Right atrium auricular region (tissue), 2 donors: ENCODE data around the gene PHACTR1. TPM values are rescaled to one million over a fixed set of nuclear protein-coding genes. Genes with fewer than 3 reads are reported as not detected.

Source experiments
- DNase-seq: peaks from one replicate; pipeline ENCODE4 v3.0.0-alpha.2; 2019; ENCODE audit warnings: low spot score
- H3K27ac ChIP-seq, 2 donors: fragments of 200-600 bp; sonication (generic); 1 replicate in 1 of 2; 2 replicates in 1 of 2; pipeline ENCODE4 v1.5.1; 2016 to 2019
- H3K27me3 ChIP-seq, 2 donors: fragments of 200-600 bp; sonication (generic); one replicate each; pipeline versions ENCODE4 v1.5.1 to v1.6.0; 2017 to 2019
- H3K36me3 ChIP-seq: fragments of 200-600 bp; sonication (generic); one replicate; pipeline ENCODE4 v1.5.1; 2016
- H3K4me1 ChIP-seq, 2 donors: fragments of 200-600 bp; sonication (generic); one replicate each; pipeline versions ENCODE4 v1.5.1 to v1.6.0; 2017 to 2019
- H3K4me3 ChIP-seq, 2 donors: fragments of 200-600 bp; sonication (generic); 1 replicate in 1 of 2; 2 replicates in 1 of 2; pipeline ENCODE4 v1.5.1; 2017 to 2019; ENCODE audit warnings: mild to moderate bottlenecking in 1 of 2, moderate library complexity in 1 of 2
- H3K9me3 ChIP-seq, 2 donors: fragments of 200-600 bp; sonication (generic); one replicate each; pipeline ENCODE4 v1.5.1; 2019
- CTCF ChIP-seq, 2 donors: fragments of 200-600 bp; sonication (generic); IDR thresholded peaks; one replicate each; pipeline ENCODE4 v1.5.1; 2019; ENCODE audit warnings: antibody characterized with exemption in 2 of 2
- total RNA-seq, 2 donors: library from RNA; depleted of rRNA; stranded (reverse); fragments of >200 nt; gene quantifications; one replicate each; pipeline ENCODE4 v1.1.0, GENCODE V29; 2016

The PHACTR1 gene
- total RNA-seq, 2 donors from 2014 or later: 19.1 to 46.0 TPM

GRCh38 chr6:13220266-13220665 lies 503.7 kb downstream of the PHACTR1 start:
- H3K4me1 ChIP-seq: peaks cover 0 to 9% of the 10 kb centered on the region in 2 donors
- no peak for DNase-seq
- H3K4me3 ChIP-seq: no peak overlapping the region
- TF ChIP-seq CTCF (IDR thresholded peaks at IDR 0.05): no peak
- H3K36me3 ChIP-seq: no peaks in the 10 kb centered on the region
- H3K27ac ChIP-seq: no peak overlapping the region
- no peaks in the 10 kb centered on the region for H3K9me3 ChIP-seq
- no peaks in the 10 kb centered on the region for H3K27me3 ChIP-seq

GRCh38 chr6:13222048-13222447 lies 505.5 kb downstream of the PHACTR1 start:
- Histone ChIP-seq H3K36me3 (no peaks in the 10 kb centered on the region), H3K27ac (no peak overlapping the region), H3K4me1 (peaks cover 0 to 8% of the 10 kb centered on the region in 2 donors), H3K9me3 (no peaks in the 10 kb centered on the region), H3K4me3 (no peak overlapping the region), H3K27me3 (no peaks in the 10 kb centered on the region)
- no peak for DNase-seq
- TF ChIP-seq CTCF (IDR thresholded peaks at IDR 0.05): no peak

GRCh38 chr6:13226071-13226470 lies 509.5 kb downstream of the PHACTR1 start:
- no peak for TF ChIP-seq CTCF (IDR thresholded peaks at IDR 0.05)
- peaks cover 15% of the 10 kb centered on the region for H3K36me3 ChIP-seq
- no peaks in the 10 kb centered on the region for H3K27me3 ChIP-seq
- no peaks in the 10 kb centered on the region for H3K9me3 ChIP-seq
- no peak for DNase-seq
- no peaks in the 10 kb centered on the region for H3K4me1 ChIP-seq
- H3K4me3 ChIP-seq: no peak overlapping the region
- no peak overlapping the region for H3K27ac ChIP-seq

GRCh38 chr6:13228264-13229204 lies 512.0 kb downstream of the PHACTR1 start:
- Histone ChIP-seq H3K4me1 (no peaks in the 10 kb centered on the region), H3K36me3 (peaks cover 20% of the 10 kb centered on the region), H3K4me3 (no peak overlapping the region), H3K27ac (no peak overlapping the region), H3K27me3 (no peaks in the 10 kb centered on the region), H3K9me3 (no peaks in the 10 kb centered on the region)
- no peak for TF ChIP-seq CTCF (IDR thresholded peaks at IDR 0.05)
- DNase-seq: no peak

GRCh38 chr6:13229205-13230085 lies 512.9 kb downstream of the PHACTR1 start:
- no peaks in the 10 kb centered on the region for H3K4me1 ChIP-seq
- peaks cover 20% of the 10 kb centered on the region for H3K36me3 ChIP-seq
- H3K27me3 ChIP-seq: no peaks in the 10 kb centered on the region
- DNase-seq: no peak
- no peak overlapping the region for H3K27ac ChIP-seq
- TF ChIP-seq CTCF (IDR thresholded peaks at IDR 0.05): peak in 1 of 2 donors; percentile 39
- H3K4me3 ChIP-seq: no peak overlapping the region
- no peaks in the 10 kb centered on the region for H3K9me3 ChIP-seq
